Thymus (tissue), 11 donors: ENCODE data around the gene SLC9A8. TPM values are rescaled to one million over a fixed set of nuclear protein-coding genes. Genes with fewer than 3 reads are reported as not detected.

Experiments
- DNase-seq, 9 donors: peaks; one replicate each; pipeline ENCODE4 v3.0.0-alpha.2; 2013; ENCODE audit warnings: low spot score in 9 of 9, low read depth in 6 of 9, missing footprints in 1 of 9
- H3K27ac ChIP-seq, 2 donors: one replicate each; pipeline ENCODE4 v1.5.1; 2013; ENCODE audit warnings: control low read depth in 1 of 2, low read depth in 1 of 2, low read length in 1 of 2, mild to moderate bottlenecking in 1 of 2, moderate library complexity in 1 of 2
- H3K27me3 ChIP-seq, 2 donors: one replicate each; pipeline ENCODE4 v1.5.1; 2013; ENCODE audit warnings: low read length in 1 of 2; ENCODE audit not compliant: control insufficient read depth in 2 of 2, insufficient read depth in 1 of 2
- H3K36me3 ChIP-seq, 2 donors: one replicate each; pipeline ENCODE4 v1.5.1; 2013; ENCODE audit warnings: low read length in 1 of 2, mild to moderate bottlenecking in 1 of 2, moderate library complexity in 1 of 2; ENCODE audit not compliant: control insufficient read depth in 2 of 2, insufficient read depth in 2 of 2
- H3K4me1 ChIP-seq, 2 donors: one replicate each; pipeline ENCODE4 v1.5.1; 2013; ENCODE audit warnings: low read length in 2 of 2; ENCODE audit not compliant: control insufficient read depth in 2 of 2, insufficient read depth in 2 of 2
- H3K4me3 ChIP-seq, 2 donors: one replicate each; pipeline ENCODE4 v1.5.1; 2013; ENCODE audit warnings: low read length in 2 of 2, control low read depth in 1 of 2, mild to moderate bottlenecking in 1 of 2
- H3K9me3 ChIP-seq, 2 donors: one replicate each; pipeline ENCODE4 v1.5.1; 2013; ENCODE audit warnings: low read length in 1 of 2, mild to moderate bottlenecking in 1 of 2; ENCODE audit not compliant: control insufficient read depth in 2 of 2, insufficient read depth in 1 of 2
- WGBS: extraction: QIAGEN DNeasy Blood & Tissue Kit; methylation state at CpG from one replicate; pipeline ENCODE4 v1.1.7; 2013; 5-methylcytosine and 5-hydroxymethylcytosine counted together
- polyA plus RNA-seq: library from polyadenylated mRNA; stranded (reverse); fragments of 200-250 nt; gene quantifications from one replicate; pipeline ENCODE4 v1.2.3, GENCODE V29; 2013
- total RNA-seq: library from RNA; stranded (reverse); fragments of 120-200 nt; gene quantifications from one replicate; pipeline ENCODE4 v1.2.4, GENCODE V29; 2013
- donor health status: healthy.

The SLC9A8 gene
- total and polyA plus RNA-seq, 2 donors: 3.9 to 14.1 TPM

GRCh38 chr20:49808753-49809152 lies 3.9 kb upstream of the SLC9A8 start:
- Histone ChIP-seq H3K4me3 (no peak overlapping the region), H3K4me1 (peaks cover 4 to 13% of the 10 kb centered on the region in 2 donors)
- WGBS: 98% methylated on average over 8 of the region's 8 CpGs

DNA sequence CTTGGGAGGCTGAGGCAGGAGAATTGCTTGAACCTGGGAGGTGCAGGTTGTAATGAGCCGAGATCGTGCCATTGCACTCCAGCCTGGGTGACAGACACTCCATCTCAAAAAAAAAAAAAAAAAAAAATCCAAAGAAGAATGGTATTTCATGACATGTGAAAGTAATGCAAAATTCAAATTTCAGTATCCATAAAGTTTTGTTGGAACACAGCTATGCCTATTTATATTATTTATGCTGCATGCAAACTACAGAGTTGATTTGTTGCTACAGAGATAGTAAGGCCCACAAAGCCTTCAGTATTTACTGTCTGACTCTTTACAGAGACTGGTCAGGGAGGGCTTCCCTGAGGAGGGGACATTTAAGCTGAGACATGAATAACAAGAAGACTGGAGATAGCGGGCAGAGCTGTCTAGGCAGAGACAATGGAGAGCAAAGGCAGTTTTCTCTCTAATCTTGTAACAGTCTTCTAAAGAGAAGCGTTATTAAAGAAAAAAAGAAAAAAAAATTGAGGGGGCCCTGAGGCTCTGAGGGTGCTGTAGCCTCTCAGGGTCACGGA lies 2.7 kb upstream of the SLC9A8 start:
- no peak for DNase-seq
- no peaks in the 10 kb centered on the region for H3K27me3 ChIP-seq
- 99% methylated on average over 5 of the region's 5 CpGs for WGBS
- no peak overlapping the region for H3K4me3 ChIP-seq
- H3K9me3 ChIP-seq: no peaks in the 10 kb centered on the region
- H3K36me3 ChIP-seq: peaks cover 0 to 3% of the 10 kb centered on the region in 2 donors
- H3K4me1 ChIP-seq: peaks cover 9 to 17% of the 10 kb centered on the region in 2 donors
- no peak overlapping the region for H3K27ac ChIP-seq

More at GRCh38 chr20:49808753-49809152, 3.9 kb upstream of the SLC9A8 start:
- Histone ChIP-seq H3K36me3 (no peaks in the 10 kb centered on the region), H3K9me3 (no peaks in the 10 kb centered on the region), H3K27ac (no peak overlapping the region), H3K27me3 (no peaks in the 10 kb centered on the region)
- DNase-seq: no peak

- no peaks in the 10 kb centered on the region for H3K9me3 ChIP-seq
- no peak for DNase-seq
- H3K4me1 ChIP-seq: peaks cover 11 to 23% of the 10 kb centered on the region in 2 donors
- H3K36me3 ChIP-seq: peaks cover 2 to 5% of the 10 kb centered on the region in 2 donors
- no peaks in the 10 kb centered on the region for H3K27me3 ChIP-seq
- no peak overlapping the region for H3K4me3 ChIP-seq
- WGBS: 96% methylated on average over 6 of the region's 6 CpGs
- no peak overlapping the region for H3K27ac ChIP-seq
These were observed 2.0 kb upstream of the SLC9A8 start for GRCh38 chr20:49810491-49811190.

GRCh38 chr20:49811825-49812506 lies 662 bp upstream of the SLC9A8 start:
- Histone ChIP-seq H3K36me3 (peaks cover 5 to 11% of the 10 kb centered on the region in 2 donors), H3K4me3 (peak overlapping the region; percentile 82 to 87), H3K27me3 (no peaks in the 10 kb centered on the region), H3K9me3 (no peaks in the 10 kb centered on the region), H3K4me1 (peaks cover 12 to 25% of the 10 kb centered on the region in 2 donors), H3K27ac (peak overlapping the region; percentile 64 to 73)
- 53% methylated on average over 11 of the region's 11 CpGs for WGBS
- no peak for DNase-seq

GRCh38 chr20:49813305-49813974 lies 812 bp downstream of the SLC9A8 start:
- H3K27me3 ChIP-seq: no peaks in the 10 kb centered on the region
- peaks cover 5 to 11% of the 10 kb centered on the region in 2 donors for H3K36me3 ChIP-seq
- no peak for DNase-seq
- H3K4me3 ChIP-seq: peak overlapping the region; percentile 82 to 87
- H3K9me3 ChIP-seq: no peaks in the 10 kb centered on the region
- 24% methylated on average over 11 of the region's 11 CpGs for WGBS
- peak overlapping the region; percentile 64 to 74 for H3K27ac ChIP-seq
- peaks cover 12 to 25% of the 10 kb centered on the region in 2 donors for H3K4me1 ChIP-seq

- H3K36me3 ChIP-seq: peaks cover 5 to 12% of the 10 kb centered on the region in 2 donors
- no peaks in the 10 kb centered on the region for H3K27me3 ChIP-seq
- H3K9me3 ChIP-seq: no peaks in the 10 kb centered on the region
- peak overlapping the region in 1 of 2 donors; percentile 87 for H3K4me3 ChIP-seq
- no peak for DNase-seq
- peaks cover 12 to 25% of the 10 kb centered on the region in 2 donors for H3K4me1 ChIP-seq
- 91% methylated on average over 5 of the region's 5 CpGs for WGBS
- H3K27ac ChIP-seq: no peak overlapping the region
These were observed 1.5 kb downstream of the SLC9A8 start for GRCh38 chr20:49814057-49814694.

DNA sequence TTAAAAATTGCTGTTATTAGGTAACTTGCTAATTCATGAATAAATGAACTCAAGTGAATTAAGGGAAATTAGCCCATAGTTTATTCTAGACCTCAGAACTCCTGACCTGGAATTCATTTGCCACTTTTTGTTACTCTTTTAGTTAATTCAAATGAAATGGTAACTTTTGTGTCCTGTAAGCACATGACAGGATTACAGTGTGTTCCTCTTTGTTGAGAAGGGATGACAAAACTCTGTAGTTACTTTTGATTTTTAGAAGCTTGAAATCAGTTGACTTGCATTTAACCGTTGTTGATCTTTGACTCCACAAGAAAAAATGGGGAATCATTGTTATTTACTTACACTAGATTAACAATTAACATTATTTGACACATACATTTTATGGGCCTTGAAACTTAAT lies 6.2 kb downstream of the SLC9A8 start:
- Histone ChIP-seq H3K4me3 (no peak overlapping the region), H3K27me3 (no peaks in the 10 kb centered on the region), H3K4me1 (peaks cover 30 to 32% of the 10 kb centered on the region in 2 donors), H3K27ac (no peak overlapping the region), H3K36me3 (peaks cover 8 to 23% of the 10 kb centered on the region in 2 donors), H3K9me3 (no peaks in the 10 kb centered on the region)
- 97% methylated on average over 1 of the region's 1 CpG for WGBS
- no peak for DNase-seq

DNA sequence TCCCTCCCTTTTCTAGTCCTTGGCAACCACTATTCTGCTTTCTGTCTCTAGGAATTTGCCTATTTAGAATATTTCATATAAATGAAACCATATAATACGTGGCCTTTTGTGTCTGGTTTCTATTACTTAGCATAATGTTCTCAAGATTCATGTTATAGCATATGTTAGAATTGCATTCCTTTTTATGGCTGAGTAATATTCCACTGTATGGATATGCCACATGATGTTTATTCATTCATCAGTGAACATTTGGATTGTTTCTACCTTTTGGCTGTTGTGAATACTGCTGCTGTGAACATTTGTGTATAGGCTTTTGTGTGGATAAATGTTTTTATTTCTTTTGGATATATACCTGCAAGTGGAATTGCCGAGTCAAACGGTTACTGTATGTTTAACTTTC lies 7.1 kb downstream of the SLC9A8 start:
- no peaks in the 10 kb centered on the region for H3K9me3 ChIP-seq
- no peak overlapping the region for H3K4me3 ChIP-seq
- H3K27ac ChIP-seq: no peak overlapping the region
- DNase-seq: no peak
- no peaks in the 10 kb centered on the region for H3K27me3 ChIP-seq
- WGBS: over 99% methylated on average over 3 of the region's 3 CpGs
- peaks cover 32 to 34% of the 10 kb centered on the region in 2 donors for H3K4me1 ChIP-seq
- H3K36me3 ChIP-seq: peaks cover 10 to 23% of the 10 kb centered on the region in 2 donors
